GM10847 (cell line): Measurements from ENCODE around the gene CHMP4B.

ENCODE experiments used
- POLR2A ChIP-seq: IDR thresholded peaks from 2 replicates; pipeline ENCODE4 v1.6.1; 2011; ENCODE audit not compliant: insufficient read length; ENCODE audit errors: extremely low read depth

Gene CHMP4B

DNA sequence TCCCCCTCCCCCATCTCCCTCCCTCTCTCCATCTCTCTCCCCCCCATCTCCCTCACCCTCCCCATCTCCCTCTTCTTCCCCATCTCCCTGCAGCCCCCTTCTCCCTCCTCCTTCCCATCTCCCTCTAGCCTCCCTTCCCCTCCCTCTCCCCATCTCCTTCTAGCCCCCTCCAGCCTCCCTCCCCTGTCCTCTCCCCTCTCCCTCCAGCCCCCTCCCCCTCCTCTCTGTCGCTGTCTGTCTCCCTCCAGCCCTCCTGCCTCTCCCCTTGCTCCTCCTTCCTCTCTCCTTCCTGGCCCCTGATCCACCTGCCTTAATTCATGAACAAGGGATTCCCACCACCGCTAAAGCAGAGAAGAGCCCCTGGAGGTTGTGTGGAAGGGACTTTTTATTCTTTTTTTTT, 26.9 kb upstream of the CHMP4B start:
- no peak for TF ChIP-seq POLR2A

DNA sequence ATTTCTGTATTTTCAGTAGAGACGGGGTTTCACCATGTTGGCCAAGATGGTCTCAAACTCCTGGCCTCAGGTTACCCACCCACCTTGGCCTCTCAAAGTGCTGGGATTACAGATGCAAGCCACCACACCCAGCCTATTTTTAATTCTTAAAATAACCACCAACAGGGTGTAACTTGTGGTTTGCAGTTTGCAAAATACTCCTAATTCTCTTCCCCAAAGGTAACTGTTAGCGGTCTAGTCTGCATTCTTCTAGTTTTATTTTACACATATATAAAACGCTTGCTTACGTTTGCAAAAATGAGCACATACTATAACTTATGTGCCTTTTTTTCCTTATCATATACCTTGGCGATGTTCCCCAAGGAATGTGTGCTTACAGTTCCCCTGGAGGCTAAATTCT, 25.6 kb upstream of the CHMP4B start:
- TF ChIP-seq POLR2A, result no peak

DNA sequence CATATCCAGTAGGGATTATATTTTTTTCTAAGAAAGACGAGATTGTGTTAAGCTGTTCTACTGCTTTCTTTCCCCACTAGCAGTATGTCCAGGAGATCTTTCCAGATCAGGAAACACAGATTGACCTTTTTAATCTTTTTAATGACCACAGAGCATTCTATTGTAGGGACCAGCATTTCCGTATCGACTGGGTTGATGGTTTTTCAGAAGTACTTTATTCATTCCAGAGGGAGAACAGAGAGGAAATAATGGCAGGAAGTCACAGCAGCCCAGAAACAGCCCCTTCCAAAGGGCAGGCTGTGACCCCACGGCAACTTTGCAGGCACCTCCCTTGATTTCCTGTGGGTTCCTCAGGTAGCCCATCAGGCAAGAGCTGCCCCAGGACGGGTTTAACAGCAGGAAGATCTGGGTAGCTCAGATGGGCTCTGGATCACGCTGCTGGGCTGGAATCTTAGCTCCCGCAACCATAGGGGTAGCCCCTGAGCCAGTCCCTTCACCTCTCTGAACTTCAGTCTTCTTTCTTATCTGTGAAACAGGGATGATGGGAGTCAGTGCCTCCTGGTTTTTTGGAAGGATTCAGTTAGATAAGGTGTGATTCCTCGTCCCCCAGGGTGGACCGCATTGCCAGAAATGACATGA, 23.8 kb upstream of the CHMP4B start:
- no peak for TF ChIP-seq POLR2A

DNA sequence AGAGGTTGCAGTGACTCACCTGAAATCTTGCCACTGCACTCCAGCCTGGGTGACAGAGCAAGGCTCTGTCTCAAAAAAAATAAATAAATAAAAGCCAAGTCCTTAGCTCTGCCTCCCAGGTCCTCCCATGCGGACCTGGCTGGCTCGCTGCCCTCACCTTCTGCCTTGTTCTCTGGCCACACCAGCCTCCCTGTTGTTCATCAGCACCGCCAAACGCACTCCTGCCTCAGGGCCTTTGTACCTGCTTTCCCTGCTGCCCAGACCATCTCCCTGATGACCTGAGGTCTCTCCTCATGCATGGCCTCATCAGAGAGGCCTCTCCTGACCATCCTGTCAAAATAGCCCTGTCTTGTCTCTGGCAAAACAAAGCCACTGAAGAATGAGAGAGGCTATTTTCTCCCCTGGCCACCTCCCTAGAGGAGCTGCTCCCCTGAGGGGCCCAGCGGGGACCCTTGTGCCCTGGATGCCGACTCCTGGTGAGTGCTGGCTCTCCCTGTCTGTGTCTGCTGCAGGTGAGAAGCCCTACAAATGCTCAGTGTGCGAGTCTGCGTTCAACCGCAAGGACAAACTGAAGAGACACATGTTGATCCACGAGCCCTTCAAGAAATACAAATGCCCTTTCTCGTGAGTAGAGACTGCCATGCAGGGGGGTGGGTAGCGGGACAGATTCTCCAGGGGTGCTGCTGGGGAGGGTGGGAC, 22.6 kb upstream of the CHMP4B start:
- no peak for TF ChIP-seq POLR2A

DNA sequence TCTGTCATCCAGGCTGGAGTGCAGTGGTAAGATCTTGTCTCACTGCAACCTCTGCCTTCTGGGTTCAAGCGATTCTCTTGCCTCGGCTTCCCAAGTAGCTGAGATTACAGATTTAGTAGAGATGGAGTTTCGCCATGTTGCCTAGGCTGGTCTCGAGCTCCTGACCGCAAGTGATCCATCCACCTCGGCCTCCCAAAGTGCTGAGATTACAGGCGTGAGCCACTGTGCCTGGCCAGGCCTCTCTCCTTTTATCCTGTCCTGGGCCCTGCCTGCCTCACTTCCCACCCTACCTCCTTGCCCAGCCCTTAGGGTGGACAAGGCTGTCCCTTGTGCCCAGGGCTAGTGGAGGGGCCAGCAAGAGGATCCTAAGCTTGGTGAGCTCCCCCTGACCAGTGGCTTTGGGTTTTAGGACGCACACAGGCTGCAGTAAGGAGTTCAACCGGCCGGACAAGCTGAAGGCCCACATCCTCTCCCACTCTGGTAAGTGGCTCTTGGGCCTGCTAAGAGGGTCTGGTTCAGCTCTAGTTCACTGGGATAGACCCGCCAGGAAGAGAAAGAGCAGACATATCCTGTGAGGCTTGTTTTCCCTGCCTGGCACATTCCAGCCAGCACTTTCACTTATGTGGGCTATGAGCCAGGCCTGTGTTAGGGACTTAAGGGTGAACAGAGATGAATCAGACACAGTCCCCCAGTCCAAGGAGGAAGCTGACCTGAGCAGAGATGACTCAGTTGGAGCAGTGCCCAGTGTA, 21.9 kb upstream of the CHMP4B start:
- no peak for TF ChIP-seq POLR2A

DNA sequence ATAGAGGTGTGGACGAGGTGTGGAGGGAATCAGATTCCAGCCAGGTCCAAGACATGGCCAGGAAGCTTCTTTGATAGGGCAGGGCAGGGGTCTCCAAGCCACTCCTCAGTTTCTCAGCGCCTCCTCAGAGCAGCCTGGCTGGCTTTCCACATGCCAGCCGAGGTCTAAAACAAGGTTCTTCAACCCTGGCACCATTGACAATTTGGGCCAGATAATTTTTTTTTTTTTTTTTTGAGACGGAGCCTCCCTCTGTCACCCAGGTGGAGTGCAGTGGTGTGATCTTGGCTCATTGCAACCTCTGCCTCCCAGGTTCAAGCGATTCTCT, 21.3 kb upstream of the CHMP4B start:
- TF ChIP-seq POLR2A, result no peak

DNA sequence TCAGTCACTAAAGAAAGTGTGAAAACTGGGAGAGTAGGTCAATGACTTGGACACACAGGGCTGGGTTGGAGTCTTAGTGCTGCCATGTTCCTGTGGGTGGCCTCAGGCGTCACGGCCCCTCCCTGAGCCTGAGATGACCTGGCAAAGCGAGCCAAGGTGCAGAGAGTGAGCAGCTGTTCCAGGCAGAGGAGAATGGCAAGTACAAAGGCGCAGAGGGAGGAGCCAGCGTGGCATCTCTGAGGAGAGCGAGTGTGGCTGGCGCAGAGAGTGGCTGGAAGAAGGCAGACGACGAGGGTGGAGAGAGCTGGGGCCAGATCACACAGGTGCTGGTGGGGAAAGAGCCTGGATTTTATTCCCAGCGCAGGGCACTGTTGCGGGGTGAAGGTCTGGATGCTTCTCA, 20.6 kb upstream of the CHMP4B start:
- no peak for TF ChIP-seq POLR2A

DNA sequence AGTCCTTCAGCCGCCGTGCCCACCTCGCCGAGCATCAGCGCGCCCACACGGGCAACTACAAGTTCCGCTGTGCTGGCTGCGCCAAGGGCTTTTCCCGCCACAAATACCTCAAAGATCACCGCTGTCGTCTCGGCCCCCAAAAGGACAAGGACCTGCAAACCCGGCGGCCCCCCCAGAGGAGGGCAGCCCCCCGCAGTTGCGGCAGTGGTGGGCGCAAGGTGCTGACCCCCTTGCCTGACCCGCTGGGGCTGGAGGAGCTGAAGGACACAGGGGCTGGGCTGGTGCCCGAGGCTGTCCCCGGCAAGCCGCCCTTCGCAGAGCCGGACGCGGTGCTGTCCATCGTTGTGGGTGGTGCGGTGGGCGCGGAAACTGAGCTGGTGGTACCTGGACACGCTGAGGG, 20.1 kb upstream of the CHMP4B start:
- TF ChIP-seq POLR2A, result no peak

DNA sequence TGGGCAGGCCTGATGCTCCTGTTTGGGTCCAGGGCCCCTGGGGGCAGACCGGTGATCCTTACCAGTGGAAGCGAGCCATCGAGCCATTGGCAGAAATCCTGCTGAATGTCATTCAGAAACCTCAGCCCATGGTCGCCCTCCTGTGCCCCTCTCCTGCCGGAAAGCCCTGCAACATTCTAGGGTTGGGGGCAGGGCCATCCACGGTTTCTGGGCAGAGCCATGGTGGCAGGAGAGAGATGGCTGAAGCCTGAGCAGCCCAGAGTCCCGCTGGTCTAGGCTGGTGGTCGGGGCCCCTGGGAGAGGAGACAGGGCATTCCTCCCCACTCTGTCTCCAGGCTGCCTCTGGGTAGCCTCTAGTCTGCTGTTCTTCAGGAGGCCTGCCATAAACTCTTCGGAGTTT, 19.6 kb upstream of the CHMP4B start:
- no peak for TF ChIP-seq POLR2A

DNA sequence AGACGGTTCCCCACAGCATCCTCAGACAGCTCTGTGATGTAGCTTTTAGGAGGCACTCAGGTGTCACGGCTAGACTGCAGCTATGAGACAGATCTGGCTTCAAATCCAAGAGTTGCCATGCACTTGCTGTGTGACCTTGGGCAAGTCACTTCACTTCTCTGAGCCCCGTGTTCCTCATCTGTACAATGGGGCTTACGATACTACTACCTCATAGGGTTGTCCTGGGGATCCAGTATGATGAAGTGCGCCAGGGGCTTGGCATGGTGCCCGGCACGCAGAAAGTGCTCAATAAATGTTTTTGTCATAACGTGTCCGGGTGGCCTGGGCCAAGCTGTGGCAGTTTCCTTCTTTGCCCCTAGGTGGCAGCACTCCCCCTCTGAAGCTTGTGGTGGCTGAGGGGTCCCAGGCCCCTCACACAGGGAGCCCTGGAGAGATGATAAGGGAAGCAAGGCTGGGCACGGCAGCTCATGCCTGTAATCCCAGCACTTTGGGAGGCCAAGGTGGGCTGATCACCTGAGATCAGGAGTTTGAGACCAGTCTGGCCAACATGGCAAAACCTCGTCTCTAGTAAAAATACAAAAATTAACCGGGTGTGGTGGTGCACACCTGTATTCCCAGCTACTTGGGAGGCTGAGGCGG, 19.1 kb upstream of the CHMP4B start:
- no peak for TF ChIP-seq POLR2A

DNA sequence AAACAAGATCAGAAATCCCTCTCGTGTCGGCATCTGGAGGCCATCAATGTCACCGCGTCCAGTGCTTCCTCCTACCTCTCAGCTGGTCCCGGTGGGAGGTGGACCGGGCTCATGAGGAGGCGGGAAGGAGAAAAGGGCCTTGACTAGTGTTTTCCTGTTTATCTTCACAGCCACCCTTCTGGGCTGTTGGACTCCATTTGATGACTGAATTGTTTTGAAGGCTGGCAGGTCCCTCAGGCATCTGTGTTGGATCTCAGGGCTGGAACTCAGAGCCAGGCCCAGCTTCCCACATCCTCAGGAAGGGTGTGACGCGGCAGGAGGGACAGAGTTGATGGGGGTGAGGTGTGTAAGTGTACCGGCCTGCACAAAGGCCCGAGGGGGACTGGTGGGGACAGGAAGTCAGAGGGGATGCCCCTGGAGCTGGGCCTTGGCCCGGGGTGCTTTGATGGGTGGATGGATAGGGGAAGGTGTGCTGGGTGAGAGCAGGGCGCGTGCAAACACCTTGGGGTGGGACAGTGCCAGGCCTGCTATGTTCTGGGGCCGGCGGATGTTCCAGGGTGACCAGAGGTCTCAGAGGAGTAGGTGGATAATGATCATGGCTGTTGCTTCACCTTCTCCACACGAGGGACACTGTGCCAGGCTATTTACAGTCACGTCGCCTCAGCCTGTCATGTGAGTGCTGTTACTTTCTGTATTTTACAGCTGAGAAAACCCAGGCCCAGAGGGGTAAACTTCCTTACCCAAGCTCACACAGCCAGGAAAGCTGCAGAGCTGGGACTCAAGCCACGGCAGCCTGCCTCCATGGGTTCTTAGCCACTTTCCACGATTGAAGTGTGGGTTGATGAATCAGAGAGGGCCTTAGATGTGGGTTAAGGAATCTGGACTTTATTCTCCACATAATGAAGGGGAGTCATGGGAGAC, 17.9 kb upstream of the CHMP4B start:
- no peak for TF ChIP-seq POLR2A

DNA sequence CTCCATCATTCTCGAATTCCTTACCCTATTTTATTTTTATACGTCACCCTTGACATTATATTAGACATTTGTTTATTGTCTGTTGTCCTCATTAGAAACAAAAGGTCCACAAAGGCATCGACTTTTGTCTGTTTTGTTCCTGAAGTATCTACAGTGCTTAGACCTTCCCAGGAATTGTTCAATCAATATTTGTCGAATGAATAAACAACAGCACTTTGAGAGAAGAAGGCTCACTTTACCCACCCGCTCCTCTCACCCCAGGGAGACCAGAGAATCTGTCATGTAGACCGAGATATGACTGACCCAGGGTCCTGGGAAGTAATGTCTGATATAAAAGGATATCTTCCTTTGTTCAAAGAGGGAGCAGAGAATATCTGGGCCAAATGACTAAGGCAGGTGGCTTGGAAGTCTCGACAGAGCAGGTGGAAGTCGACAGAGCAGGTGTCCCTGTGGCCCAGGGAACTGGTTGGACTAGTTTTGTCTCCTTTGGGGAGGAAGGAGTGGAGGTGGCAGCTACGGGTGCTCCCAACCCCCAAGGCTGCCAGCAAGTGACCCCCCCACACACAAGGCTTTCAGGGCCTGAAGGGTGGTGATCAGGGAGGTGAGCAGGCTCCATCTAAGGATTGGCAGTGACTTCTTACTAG, 14.8 kb upstream of the CHMP4B start:
- TF ChIP-seq POLR2A, result no peak

DNA sequence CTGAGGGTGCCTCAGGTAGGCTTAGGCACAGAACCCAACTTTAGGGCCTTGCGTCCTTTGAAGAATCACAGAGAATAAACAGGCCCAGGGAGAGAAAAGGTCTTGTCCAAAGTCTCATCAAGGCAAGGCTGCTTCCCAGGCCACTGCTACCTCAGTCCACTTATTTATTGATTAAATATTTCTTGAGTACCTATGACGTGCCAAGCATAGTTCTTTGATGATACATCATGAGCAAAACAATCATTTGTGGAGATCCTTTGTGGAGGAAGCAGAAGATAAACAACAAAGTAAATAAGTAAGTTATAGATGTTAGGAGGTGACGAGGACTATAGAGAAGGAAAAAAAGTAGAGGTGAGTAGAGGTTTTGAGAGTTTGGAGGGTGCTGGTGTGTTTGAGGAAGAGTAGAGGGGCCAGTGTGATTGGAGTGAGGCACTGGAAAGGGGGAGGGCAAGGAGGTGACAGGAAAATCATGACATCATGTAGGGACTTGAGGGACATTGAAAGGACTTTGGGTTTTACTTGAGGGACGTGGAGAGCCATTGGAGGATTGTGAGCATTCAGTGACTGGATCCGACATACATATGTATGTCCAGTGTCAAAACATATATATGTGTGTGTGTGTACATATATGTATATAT, 14.1 kb upstream of the CHMP4B start:
- TF ChIP-seq POLR2A, result no peak

DNA sequence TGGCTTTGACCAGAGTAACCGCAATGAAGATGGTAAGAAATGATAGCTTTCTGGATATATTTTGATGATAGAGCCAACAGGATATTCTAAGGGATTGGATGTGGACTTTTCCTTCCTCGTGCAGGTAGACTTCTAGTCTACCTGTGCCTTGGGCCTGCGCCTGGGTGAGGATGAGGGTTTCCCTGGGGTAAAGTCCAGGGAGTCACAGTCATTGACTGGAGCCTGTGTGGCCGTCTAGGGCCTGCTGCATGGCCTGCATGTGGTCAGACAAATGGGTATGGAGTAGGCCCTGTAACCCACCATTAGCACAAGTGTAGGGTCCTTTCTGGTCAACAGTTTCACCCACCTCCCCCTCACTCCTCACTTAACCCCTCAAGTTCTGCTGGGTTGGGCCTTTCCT, 12.7 kb upstream of the CHMP4B start:
- no peak for TF ChIP-seq POLR2A
